Bronchial epithelial cell (primary cell): Measurements from ENCODE around the gene CHCHD1. TPM values are rescaled to one million over a fixed set of nuclear protein-coding genes. Genes with fewer than 3 reads are reported as not detected.
A peak's percentile ranks its signal among the peaks of the same experiment; 100 is the strongest.

Experiments used
- DNase-seq: peaks from one replicate; pipeline ENCODE4 v3.0.0-alpha.2; 2010; ENCODE audit warnings: low read depth
- FAIRE-seq: peaks from 2 replicates; lab custom pipeline; 2011; peaks lifted over from hg19 to GRCh38; lab: Jason Lieb, UNC
- H3K27me3 ChIP-seq: 2 replicates; pipeline ENCODE4 v1.5.1; 2011; ENCODE audit warnings: low read length; ENCODE audit not compliant: control insufficient read depth, insufficient read depth
- H3K36me3 ChIP-seq: 2 replicates; pipeline ENCODE4 v1.5.1; 2011; ENCODE audit warnings: low read length; ENCODE audit not compliant: control insufficient read depth, insufficient read depth
- H3K4me3 ChIP-seq: 2 replicates; pipeline ENCODE4 v1.5.1; 2011; ENCODE audit warnings: mild to moderate bottlenecking, low read depth, low read length, control low read depth
- total RNA-seq: library from RNA; depleted of rRNA; stranded (reverse); fragments of >200 nt; gene quantifications from 2 replicates; pipeline ENCODE4 v1.2.1, GENCODE V29; 2014
- TF ChIP-seq, protein P1 (sequence below): IDR thresholded peaks from 2 replicates; pipeline ENCODE4 v1.5.1; 2011; ENCODE audit warnings: mild to moderate bottlenecking, moderate library complexity, low read length, control low read depth, inconsistent platforms; ENCODE audit not compliant: insufficient read depth, severe bottlenecking

The CHCHD1 gene
- total RNA-seq, 1 donor from 2014 or later, result 13.2 TPM

DNA sequence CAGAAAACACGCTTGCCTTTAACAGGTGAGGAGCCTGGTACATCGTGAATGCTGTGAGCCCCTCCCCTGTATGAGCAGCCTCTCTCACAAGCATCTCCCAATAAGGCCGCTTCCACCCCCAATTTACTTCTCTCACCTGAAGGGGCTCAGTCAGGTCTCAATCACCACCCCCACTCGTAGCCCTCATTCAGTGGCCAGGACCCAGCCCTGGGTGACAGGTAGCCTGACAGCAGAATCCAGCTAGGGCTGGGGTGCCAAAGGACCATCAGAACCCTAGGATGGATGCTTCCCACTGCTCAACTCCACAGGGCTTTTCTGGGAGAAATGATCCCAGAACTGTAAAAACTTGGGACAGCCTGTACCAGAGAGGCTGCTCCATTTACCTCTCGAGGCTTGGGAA lies 36.0 kb downstream of the CHCHD1 start:
- Histone ChIP-seq H3K4me3 (no peak overlapping the region), H3K36me3 (peaks cover 1% of the 10 kb centered on the region)

DNA sequence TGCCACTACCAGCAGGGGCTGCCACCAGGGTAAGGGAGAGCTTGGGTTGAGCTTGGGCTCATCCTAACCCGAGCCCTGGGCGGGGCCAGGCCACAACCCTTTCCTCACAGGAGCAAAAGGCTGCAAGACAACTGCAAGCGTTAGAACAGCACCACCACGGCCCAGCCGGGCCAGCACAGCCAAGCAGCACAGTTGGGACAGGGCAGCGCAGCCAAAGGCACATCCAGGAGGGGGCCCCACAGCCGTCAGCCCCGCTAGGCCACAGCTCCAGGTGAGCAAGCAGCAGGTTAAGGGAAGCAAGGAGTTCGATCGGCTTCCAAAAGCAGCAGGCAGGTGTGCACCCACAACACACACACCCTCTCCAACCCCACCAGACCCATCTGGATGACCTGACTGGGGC lies 36.6 kb downstream of the CHCHD1 start:
- TF ChIP-seq, protein P1, sequence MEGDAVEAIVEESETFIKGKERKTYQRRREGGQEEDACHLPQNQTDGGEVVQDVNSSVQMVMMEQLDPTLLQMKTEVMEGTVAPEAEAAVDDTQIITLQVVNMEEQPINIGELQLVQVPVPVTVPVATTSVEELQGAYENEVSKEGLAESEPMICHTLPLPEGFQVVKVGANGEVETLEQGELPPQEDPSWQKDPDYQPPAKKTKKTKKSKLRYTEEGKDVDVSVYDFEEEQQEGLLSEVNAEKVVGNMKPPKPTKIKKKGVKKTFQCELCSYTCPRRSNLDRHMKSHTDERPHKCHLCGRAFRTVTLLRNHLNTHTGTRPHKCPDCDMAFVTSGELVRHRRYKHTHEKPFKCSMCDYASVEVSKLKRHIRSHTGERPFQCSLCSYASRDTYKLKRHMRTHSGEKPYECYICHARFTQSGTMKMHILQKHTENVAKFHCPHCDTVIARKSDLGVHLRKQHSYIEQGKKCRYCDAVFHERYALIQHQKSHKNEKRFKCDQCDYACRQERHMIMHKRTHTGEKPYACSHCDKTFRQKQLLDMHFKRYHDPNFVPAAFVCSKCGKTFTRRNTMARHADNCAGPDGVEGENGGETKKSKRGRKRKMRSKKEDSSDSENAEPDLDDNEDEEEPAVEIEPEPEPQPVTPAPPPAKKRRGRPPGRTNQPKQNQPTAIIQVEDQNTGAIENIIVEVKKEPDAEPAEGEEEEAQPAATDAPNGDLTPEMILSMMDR, result no peak
- no peak overlapping the region for H3K4me3 ChIP-seq
- H3K27me3 ChIP-seq, result no peaks in the 10 kb centered on the region
- FAIRE-seq (no peak), DNase-seq (no peak)
- peaks cover 1% of the 10 kb centered on the region for H3K36me3 ChIP-seq

More for the DNA sequence above, 36.0 kb downstream of the CHCHD1 start:
- DNase-seq (no peak), FAIRE-seq (no peak)
- TF ChIP-seq, protein P1, result no peak
- no peaks in the 10 kb centered on the region for H3K27me3 ChIP-seq

DNA sequence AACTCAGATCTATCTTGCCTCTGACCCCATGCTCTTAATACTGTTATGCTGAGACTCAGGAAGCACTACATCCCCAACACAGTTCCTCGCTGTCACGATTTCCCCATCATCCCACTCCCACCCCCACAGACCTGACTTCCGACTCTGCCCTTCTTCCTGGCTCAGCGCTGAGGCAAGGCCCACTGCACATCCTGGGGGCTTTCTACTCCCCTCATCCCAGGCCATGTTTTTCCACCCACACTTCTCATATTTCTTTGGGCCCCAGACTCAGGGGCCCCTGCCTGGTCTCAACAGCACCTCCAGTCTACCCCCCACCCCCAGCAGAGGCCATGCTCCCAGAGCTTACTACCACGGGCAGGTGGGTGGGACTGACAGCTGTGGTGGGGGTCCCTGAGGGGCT lies 37.2 kb downstream of the CHCHD1 start:
- DNase-seq (no peak), FAIRE-seq (no peak)
- Histone ChIP-seq H3K27me3 (no peaks in the 10 kb centered on the region), H3K4me3 (no peak overlapping the region), H3K36me3 (peaks cover 3% of the 10 kb centered on the region)
- TF ChIP-seq, protein P1, result no peak

DNA sequence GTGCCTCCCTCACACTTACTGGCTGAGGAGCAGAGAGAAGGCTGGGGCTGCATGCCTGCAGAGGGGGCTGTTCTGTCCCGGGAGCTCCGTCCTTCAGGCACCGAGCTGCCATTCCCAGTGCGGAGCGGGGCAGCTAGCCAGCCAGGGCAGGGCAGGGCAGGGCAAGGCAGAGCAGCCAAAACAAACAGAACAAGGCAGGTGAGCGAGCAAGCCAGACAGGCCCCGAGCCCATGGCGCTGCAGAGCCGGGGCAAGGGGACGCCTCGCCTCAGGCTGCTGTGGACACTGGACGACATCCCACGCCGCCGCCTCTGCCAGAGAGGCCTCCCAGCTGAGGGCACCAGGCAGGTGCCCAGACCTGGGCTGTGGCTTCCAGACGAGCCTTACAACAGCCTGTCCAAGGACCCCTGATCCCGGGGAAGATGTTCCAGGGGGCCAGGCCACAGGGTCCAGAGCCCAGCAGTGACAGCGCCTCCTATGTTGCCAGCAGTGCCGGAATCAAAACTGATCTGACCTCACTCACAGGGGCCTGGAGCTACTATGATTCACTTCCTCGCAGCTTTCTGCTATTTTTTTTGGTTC lies 37.8 kb downstream of the CHCHD1 start:
- no peak overlapping the region for H3K4me3 ChIP-seq
- TF ChIP-seq, protein P1, result peak; percentile 43
- FAIRE-seq (no peak), DNase-seq (peak; percentile 53)
- H3K36me3 ChIP-seq, result peaks cover 4% of the 10 kb centered on the region
- H3K27me3 ChIP-seq, result no peaks in the 10 kb centered on the region

DNA sequence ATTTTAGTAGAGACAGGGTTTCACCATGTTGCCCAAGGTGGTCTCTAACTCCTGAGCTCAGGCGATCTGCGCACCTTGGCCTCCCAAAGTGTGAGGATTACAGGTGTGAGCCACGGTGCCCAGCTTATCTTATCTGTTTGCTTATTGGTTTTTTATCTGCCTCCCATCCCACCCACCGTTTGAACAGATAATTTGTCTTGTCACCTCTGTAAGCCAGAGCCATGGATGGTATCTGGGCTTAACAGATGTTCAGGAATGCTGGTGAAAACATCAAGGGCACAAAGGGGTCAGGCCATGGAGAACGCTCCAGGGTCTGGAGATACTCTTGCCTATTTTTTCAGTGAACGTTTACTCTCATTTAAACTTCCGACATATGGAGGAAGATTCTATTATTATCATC lies 41.5 kb downstream of the CHCHD1 start:
- Histone ChIP-seq H3K36me3 (peaks cover 7% of the 10 kb centered on the region), H3K4me3 (no peak overlapping the region), H3K27me3 (no peaks in the 10 kb centered on the region)
- no peak for DNase-seq
- TF ChIP-seq, protein P1, result no peak
- FAIRE-seq, result no peak

DNA sequence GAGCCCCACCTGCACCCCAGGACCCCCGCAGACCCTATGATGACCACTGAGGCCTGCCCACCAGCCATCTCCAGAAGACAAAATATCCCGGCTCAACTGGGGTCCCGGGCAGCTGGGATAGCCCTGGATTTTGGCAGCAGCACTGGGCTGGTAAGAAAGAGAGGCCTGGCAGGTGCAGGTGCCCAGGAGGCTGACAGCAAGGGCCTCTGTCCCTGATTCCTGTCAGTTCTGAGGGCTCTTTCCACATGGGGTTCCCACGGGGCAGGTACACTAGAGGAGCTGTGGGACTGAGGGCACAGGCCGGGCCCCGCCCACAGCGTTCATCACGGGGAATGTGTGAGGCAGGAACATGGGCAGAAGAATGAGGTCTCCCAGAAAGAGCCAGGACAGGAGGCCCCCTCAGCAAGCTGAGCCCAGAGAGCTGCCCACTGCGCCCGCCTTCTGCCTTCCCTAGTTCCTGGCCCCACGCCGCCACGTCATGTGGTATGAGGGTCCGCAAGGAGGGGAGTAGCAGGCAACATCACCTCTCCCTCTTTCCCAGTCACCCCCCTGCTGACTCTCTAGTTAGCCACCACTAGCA lies 42.4 kb downstream of the CHCHD1 start:
- peaks cover 7% of the 10 kb centered on the region for H3K36me3 ChIP-seq
- H3K27me3 ChIP-seq, result no peaks in the 10 kb centered on the region
- no peak overlapping the region for H3K4me3 ChIP-seq
- no peak for DNase-seq
- FAIRE-seq, result no peak
- TF ChIP-seq, protein P1, result no peak
